Heart left ventricle (tissue), 13 donors: ENCODE data around the gene TH.

Source experiments
- CTCF ChIP-seq, 12 donors: fragments of 200-600 bp; sonication (generic) in 4 of 12; IDR thresholded peaks; one replicate each; pipeline versions ENCODE4 v1.5.0 to v1.8.0; 2018 to 2022; ENCODE audit warnings: antibody characterized with exemption in 12 of 12, mild to moderate bottlenecking in 5 of 12
- POLR2A ChIP-seq, 2 donors: fragments of 450-650 bp; IDR thresholded peaks; one replicate each; pipeline ENCODE4 v1.6.1; 2017; ENCODE audit warnings: antibody characterized with exemption in 2 of 2, mild to moderate bottlenecking in 2 of 2, moderate library complexity in 2 of 2
- donor health status: ischemic (EF 13 %, LVEDD 7.1; RV severe dilation, severe dysfunction).
- donor health status: DM: no; HTN: yes; CAD: no.
- donor health status: DM: no; HTN: no; CAD: no.
- donor health status: ischemic (EF 25% LVEDD 6.9; RV normal size, moderate dysfunction).
- donor health status: ischemic (EF 25% LVEDD 5.7; RV mildly dilated, moderate dysfunction).
- donor health status: ischemic (EF 35%, LVEDD 5.7; RV mildly dilated, moderate dysfunction).
- donor health status: nonischemic (EF 11% LVEDD 7.7; RV severe dilation, severe dysfunction).
- donor health status: DM: yes; HTN: yes; CAD: no.
- donor health status: PGD.
- donor health status: ischemic (EF 29% LVEDD 5.4; RV normal size, mild dysfunction).
- donor health status: nonischemic (EF 23%, LVEDD 6.1; RV moderate dilation, normal function).

- TF ChIP-seq CTCF (IDR thresholded peaks at IDR 0.05), result no peak
- TF ChIP-seq POLR2A (IDR thresholded peaks at IDR 0.05), result no peak
These were observed 29.9 kb upstream of the TH start for GRCh38 chr11:2201542-2201941.
